Stimulated activated CD4-positive, alpha-beta T cell treated with anti-CD3 and anti-CD28 coated beads, Interleukin-15, amount 100 ng/mL, for 1 hour (primary cell): Measurements from ENCODE around the gene WFDC5.
"Not testable (repeated sequence)": the region's sequence is repeated elsewhere in the genome, so short reads cannot be mapped to it uniquely, and the experiment has no call there.

ENCODE experiments used
- DNase-seq, 2 donors: peaks; one replicate each; pipeline ENCODE4 v3.0.0-alpha.2; 2020; ENCODE audit warnings: low read depth in 1 of 2, low spot score in 1 of 2

WFDC5 gene

DNA sequence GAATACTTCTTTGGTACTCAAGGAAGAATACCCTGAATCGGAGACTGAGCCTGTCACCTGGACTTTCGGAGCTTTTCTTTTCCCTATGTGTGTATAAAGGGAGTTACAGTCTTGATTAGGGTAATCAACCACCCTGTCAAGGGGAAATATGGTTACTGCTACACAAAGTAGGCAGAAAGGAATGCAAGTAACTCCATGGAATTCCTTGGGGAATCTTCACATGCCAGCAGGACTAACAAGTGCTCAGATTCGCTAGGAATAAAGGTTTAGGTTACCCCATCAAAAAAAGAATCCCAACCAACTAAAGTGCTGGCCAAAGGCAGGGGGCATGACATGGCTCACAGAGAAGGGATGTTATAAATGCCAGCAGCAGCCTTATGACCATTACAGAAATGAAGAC lies 24.5 kb downstream of the WFDC5 start:
- no peak for DNase-seq

GRCh38 chr20:45088247-45088646 lies 26.7 kb downstream of the WFDC5 start:
- no peak for DNase-seq

DNA sequence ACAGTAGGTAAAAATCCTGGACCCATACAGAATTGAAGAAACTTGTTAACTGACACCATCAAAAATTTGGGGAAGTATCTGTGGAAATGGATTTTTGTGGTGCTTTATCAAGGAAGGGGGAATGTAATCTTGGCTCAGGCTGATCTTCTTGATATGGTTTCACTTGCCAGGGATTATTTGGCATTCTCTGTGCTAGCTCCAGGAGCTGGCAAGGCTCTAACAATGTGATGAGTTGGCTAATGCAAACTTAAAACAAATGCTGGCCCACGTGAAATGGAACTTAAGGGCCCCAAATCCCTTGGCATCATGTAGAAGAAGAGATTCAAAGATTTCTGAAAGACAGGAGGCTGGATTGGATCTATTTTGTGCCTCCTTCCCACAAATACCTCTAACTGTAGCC lies 27.2 kb downstream of the WFDC5 start:
- DNase-seq: no peak

DNA sequence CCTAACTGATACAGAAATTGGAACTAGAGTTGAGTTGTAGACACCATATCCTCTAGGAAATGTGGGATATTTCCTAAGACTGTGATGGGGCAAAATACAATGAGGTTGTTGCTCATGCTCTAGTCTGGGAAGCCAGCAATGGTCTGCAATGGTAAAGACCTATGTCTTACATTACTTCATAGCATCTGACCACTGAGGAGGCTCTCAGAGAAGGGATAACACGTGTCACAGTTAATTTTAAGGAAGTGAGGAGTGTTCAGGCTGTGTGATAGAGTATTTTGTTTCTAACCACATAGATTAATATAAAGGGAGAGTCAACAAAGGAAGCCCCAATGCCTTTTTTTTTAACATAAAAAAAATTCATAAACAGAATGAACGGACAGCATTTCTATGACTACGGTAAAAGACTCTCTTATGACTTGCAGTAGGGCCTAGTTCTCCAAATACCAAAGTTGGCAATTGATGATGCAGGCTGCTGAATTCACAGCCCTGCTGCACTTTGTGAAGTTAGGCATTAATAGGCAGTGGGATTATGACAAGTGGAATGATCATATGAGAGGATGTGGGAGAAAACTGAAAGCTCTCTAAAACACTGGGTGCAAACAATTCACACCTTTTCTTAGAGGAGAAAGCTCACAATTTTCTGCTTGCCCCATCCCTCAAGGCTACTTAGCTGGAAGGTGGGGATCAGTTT lies 27.7 kb downstream of the WFDC5 start:
- no peak for DNase-seq

- DNase-seq: no peak
Observed at GRCh38 chr20:45085867-45086266, 29.1 kb downstream of the WFDC5 start.

GRCh38 chr20:45085289-45085688 lies 29.7 kb downstream of the WFDC5 start:
- DNase-seq: no peak

DNA sequence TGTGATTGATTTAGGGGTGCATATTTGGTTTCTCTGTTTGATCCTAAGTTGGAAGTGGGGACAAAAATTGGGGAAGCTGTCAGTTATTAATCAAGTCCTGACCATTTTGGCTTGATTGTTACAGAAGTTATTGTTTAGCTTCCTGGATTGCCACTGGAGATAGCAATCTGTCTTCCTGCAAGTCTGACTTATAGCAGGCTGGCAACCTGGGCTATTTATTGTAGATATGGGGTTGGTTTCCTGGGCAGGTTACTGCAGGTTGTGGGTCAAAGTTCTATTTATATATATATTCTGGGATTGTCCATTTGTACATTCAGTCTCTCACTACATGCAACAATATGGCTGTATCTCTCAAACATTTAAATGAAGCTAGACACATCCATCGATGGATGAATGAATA lies 31.8 kb downstream of the WFDC5 start:
- DNase-seq: no peak

- DNase-seq: no peak
Observed at GRCh38 chr20:45082468-45082867, 32.5 kb downstream of the WFDC5 start.

DNA sequence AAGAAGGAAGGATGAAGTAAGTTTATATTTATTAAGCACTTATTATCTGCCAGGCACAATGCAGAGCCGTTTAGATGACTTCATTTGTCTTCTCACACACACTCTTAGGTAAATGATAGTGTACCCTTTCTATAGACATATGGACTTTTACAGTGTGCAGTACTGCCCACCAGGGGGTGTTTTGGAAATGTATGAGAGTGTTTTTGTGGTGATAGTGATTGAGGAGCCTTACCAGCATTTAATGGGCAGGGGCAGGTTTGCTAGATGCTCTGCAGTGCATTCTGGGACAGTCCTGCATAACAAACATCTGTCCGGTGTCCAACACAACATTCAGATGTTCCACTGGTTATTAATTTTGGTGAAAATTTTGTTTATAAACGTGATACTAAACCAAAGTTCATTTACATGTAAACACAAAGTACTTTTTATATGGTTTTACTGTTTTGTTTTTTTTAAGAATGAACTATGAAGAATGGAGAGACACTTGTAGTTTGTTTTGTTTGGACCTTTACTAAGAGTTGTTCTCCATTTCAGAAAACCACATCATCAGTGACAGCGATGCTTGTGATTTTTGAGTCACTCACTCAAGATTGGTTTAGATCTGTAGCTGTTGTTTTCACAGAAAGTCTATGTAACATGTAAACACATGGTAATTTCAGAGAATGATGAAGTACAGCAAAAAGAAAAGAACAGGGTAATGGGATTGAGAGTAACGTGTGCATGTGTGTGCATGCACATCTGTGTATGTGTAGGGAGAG lies 33.9 kb downstream of the WFDC5 start:
- no peak for DNase-seq

DNA sequence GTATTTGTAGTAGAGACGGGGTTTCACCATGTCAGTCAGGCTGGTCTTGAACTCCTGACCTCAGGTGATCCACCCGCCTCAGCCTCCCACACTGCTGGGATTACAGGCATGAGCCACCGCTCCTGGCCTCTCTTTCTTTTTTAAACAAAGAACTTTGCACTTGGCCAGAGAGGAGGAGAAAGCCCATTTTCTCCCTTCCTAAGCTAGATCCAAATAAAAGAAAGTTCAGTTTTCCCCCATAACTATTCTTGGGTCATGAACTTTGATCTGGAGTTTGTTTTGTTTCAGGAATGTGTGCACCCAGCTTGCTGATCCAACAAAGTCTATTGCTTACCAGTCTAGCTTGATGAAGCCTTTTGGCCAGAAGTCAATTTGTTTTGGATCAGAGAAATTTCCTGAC lies 37.4 kb downstream of the WFDC5 start:
- no peak for DNase-seq

GRCh38 chr20:45073221-45073620 lies 41.8 kb downstream of the WFDC5 start:
- DNase-seq: no peak

DNA sequence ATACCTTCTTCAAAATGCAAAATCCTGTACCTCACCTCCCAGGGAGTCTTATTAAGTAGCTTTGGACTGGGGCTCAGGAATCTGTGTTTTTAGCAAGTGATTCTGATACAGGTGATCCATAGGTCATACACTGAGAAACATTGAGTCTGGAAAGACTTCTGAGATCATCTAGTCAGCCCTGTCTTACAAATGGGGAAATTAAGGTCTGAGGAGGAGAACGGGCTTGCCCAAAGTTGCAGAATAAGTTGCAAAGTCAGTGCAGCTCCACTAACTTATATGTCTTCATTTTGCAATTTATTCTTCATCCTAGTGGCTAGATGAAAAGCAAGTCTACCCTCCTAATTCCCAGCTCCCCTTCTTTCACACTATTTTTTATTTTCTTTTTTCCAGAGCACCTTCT lies 42.9 kb downstream of the WFDC5 start:
- no peak for DNase-seq

GRCh38 chr20:45070932-45071632 lies 43.9 kb downstream of the WFDC5 start:
- DNase-seq: no peak

GRCh38 chr20:45069261-45069660 lies 45.7 kb downstream of the WFDC5 start:
- DNase-seq: no peak

DNA sequence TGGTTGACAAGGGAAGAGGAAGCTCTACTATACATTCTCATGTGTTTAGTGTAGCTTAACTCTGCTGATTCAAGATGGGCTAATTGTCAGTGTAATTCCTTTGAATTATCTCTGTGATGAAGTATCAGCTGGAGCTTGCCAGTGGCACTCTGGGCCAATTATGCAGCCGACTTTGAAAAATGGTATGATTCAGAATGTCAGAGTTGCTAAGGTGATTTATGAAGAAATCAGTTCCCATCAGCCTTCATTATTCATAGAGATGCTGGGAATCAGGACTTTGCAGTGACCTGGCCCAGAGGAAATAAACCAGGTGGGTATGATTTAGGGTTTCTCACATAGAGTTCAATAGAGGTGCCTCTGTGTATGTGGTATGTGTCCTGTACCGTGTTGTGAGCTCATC lies 47.4 kb downstream of the WFDC5 start:
- DNase-seq: no peak

GRCh38 chr20:45067087-45067486 lies 47.9 kb downstream of the WFDC5 start:
- DNase-seq: no peak

- no peak for DNase-seq
Observed at GRCh38 chr20:45066372-45066771, 48.6 kb downstream of the WFDC5 start.

DNA sequence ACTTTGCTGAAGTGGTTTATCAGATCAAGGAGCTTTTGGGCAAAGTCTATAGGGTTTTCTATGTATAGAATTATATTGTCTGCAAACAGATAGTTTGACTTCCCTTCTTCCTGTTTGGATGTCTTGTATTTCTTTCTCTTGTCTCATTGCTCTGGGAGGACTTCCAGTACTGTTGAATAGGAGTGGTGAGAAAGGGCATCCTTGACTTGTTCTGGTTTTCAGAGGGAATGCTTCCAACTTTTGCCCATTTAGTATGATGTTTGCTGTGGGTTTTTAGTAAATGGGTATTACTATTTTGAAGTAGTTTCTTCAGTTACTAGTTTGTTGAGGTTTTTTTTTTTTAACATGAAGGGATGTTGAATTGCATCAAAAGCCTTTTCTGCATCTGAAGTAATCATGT lies 50.2 kb downstream of the WFDC5 start:
- DNase-seq: no peak

DNA sequence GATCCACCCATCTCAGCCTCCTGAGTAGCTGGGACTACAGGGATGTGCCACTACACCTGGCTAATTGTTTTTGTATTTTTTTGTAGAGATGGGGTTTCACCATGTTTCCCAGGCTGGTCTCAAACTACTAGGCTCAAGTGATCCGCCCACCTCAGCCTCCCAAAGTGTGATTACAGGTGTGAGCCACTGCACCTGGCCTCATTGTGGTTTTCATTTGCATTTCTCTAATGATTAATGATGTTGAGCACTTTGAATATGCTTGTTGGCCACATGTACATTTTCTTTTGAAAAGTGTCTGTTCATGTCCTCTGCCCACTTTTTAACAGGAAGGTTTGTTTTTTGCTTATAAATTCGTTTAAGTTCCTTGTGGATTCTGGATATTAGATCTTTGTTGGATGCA lies 51.9 kb downstream of the WFDC5 start:
- DNase-seq: not testable (repeated sequence)

DNA sequence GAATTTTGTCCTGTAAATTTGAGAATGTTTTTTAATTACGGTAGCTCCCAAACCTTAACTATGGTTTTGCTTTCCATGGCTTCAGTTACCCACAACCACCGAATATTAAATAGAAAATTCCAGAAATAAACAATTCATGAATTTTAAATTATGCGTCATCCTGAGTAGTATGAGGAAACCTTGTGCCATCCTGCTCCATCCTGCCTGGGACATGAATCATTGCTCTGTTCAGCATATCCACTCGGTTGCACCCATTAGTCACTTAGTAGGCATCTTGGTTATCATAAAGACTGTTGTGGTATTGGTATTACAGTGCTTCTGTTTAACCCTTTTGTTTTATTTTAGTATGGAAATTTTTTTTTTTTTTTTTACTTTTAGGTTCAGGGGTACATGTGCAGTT lies 53.7 kb downstream of the WFDC5 start:
- no peak for DNase-seq

- no peak for DNase-seq
Observed at GRCh38 chr20:45060294-45060693, 54.7 kb downstream of the WFDC5 start.
